HFFc6 (cell line): ENCODE measurements around the gene TCEA2. TPM values are rescaled to one million over a fixed set of nuclear protein-coding genes. Genes with fewer than 3 reads are reported as not detected.

Source experiments
- DNase-seq: peaks from one replicate; pipeline ENCODE4 v3.0.0-alpha.2; 2018
- H3K27ac Mint-ChIP-seq: 2 replicates; pipeline ENCODE4 v1.8.0; 2020; ENCODE audit warnings: mild to moderate bottlenecking, mixed read lengths
- H3K27me3 Mint-ChIP-seq: 2 replicates; pipeline ENCODE4 v1.8.0; 2021; ENCODE audit warnings: mild to moderate bottlenecking, moderate library complexity, mixed read lengths; ENCODE audit not compliant: insufficient read depth
- H3K36me3 Mint-ChIP-seq: 2 replicates; pipeline ENCODE4 v1.8.0; 2021; ENCODE audit warnings: low read depth, mixed read lengths
- H3K4me1 Mint-ChIP-seq: 2 replicates; pipeline ENCODE4 v1.8.0; 2020; ENCODE audit warnings: low read depth, mixed read lengths
- H3K4me3 Mint-ChIP-seq: 2 replicates; pipeline ENCODE4 v1.8.0; 2020; ENCODE audit warnings: mild to moderate bottlenecking, moderate library complexity, mixed read lengths
- H3K9me3 Mint-ChIP-seq: 2 replicates; pipeline ENCODE4 v1.8.0; 2020; ENCODE audit warnings: mild to moderate bottlenecking, mixed read lengths
- CTCF ChIP-seq: fragments of 200-600 bp; sonication (generic); IDR thresholded peaks from 2 replicates; pipeline ENCODE4 v1.5.0; 2021; ENCODE audit warnings: antibody characterized with exemption, mild to moderate bottlenecking
- total RNA-seq, 6 experiments: library from RNA; stranded (reverse); fragmentation: NEBNext Ultra II Directional; extraction: Animal tissue kit (Norgen Biotek cat#: 25700); gene quantifications; 2 replicates in 1 of 6; 3 replicates in 5 of 6; pipeline ENCODE4 v1.2.3, GENCODE V29; 2021

The TCEA2 gene
- total RNA-seq, 6 experiments from 2014 or later, result 36.8 to 47.4 (median 41.5) TPM

- H3K4me1 Mint-ChIP-seq, result no peaks in the 10 kb centered on the region
- DNase-seq, result no peak
- no peaks in the 10 kb centered on the region for H3K9me3 Mint-ChIP-seq
- H3K27me3 Mint-ChIP-seq, result peaks cover 28% of the 10 kb centered on the region
- no peaks in the 10 kb centered on the region for H3K36me3 Mint-ChIP-seq
- H3K27ac Mint-ChIP-seq, result no peak overlapping the region
- no peak for TF ChIP-seq CTCF
- H3K4me3 Mint-ChIP-seq, result no peak overlapping the region
These were observed 49.0 kb downstream of the TCEA2 start for GRCh38 chr20:64111841-64112641.

GRCh38 chr20:64112691-64113443 lies 49.9 kb downstream of the TCEA2 start:
- Mint-ChIP-seq H3K36me3 (no peaks in the 10 kb centered on the region), H3K9me3 (no peaks in the 10 kb centered on the region), H3K4me3 (no peak overlapping the region), H3K27ac (no peak overlapping the region), H3K4me1 (no peaks in the 10 kb centered on the region), H3K27me3 (peaks cover 26% of the 10 kb centered on the region)
- no peak for TF ChIP-seq CTCF
- no peak for DNase-seq

- H3K4me3 Mint-ChIP-seq, result no peak overlapping the region
- no peak overlapping the region for H3K27ac Mint-ChIP-seq
- TF ChIP-seq CTCF, result no peak
- no peaks in the 10 kb centered on the region for H3K9me3 Mint-ChIP-seq
- H3K27me3 Mint-ChIP-seq, result peaks cover 26% of the 10 kb centered on the region
- H3K36me3 Mint-ChIP-seq, result no peaks in the 10 kb centered on the region
- DNase-seq, result no peak
- H3K4me1 Mint-ChIP-seq, result no peaks in the 10 kb centered on the region
These were observed 50.4 kb downstream of the TCEA2 start for GRCh38 chr20:64113444-64113775.

GRCh38 chr20:64113796-64114355 lies 50.9 kb downstream of the TCEA2 start:
- Mint-ChIP-seq H3K4me3 (no peak overlapping the region), H3K27me3 (peaks cover 24% of the 10 kb centered on the region), H3K9me3 (no peaks in the 10 kb centered on the region), H3K36me3 (no peaks in the 10 kb centered on the region), H3K27ac (no peak overlapping the region), H3K4me1 (no peaks in the 10 kb centered on the region)
- TF ChIP-seq CTCF, result no peak
- DNase-seq, result no peak

- Mint-ChIP-seq H3K36me3 (no peaks in the 10 kb centered on the region), H3K27me3 (peaks cover 21% of the 10 kb centered on the region), H3K27ac (no peak overlapping the region), H3K9me3 (no peaks in the 10 kb centered on the region), H3K4me3 (no peak overlapping the region), H3K4me1 (no peaks in the 10 kb centered on the region)
- no peak for TF ChIP-seq CTCF
- no peak for DNase-seq
These were observed 51.5 kb downstream of the TCEA2 start for GRCh38 chr20:64114356-64114971.
